ENCODE results near the gene PER3. TPM values are rescaled to one million over a fixed set of nuclear protein-coding genes. Genes with fewer than 3 reads are reported as not detected.

Gene PER3
- total and polyA plus RNA-seq, 2 experiments from 2014 or later: 1.9 to 2.7 TPM

- H3K79me2 ChIP-seq: no peaks in the 10 kb centered on the region
- no peaks in the 10 kb centered on the region for H3K4me1 ChIP-seq (ENCODE audit: insufficient read depth)
- no peak overlapping the region for H3K27ac ChIP-seq
- H3K9me3 ChIP-seq (ENCODE audit: low read depth): no peaks in the 10 kb centered on the region
- no peaks in the 10 kb centered on the region for H3K36me3 ChIP-seq (replicated peaks; ENCODE audit: insufficient read depth, low read depth)
- 87% methylated on average over 11 of the region's 11 CpGs for WGBS (ENCODE audit: low lambda C conversion rate, missing lambda C conversion rate)
- TF ChIP-seq, protein P1, sequence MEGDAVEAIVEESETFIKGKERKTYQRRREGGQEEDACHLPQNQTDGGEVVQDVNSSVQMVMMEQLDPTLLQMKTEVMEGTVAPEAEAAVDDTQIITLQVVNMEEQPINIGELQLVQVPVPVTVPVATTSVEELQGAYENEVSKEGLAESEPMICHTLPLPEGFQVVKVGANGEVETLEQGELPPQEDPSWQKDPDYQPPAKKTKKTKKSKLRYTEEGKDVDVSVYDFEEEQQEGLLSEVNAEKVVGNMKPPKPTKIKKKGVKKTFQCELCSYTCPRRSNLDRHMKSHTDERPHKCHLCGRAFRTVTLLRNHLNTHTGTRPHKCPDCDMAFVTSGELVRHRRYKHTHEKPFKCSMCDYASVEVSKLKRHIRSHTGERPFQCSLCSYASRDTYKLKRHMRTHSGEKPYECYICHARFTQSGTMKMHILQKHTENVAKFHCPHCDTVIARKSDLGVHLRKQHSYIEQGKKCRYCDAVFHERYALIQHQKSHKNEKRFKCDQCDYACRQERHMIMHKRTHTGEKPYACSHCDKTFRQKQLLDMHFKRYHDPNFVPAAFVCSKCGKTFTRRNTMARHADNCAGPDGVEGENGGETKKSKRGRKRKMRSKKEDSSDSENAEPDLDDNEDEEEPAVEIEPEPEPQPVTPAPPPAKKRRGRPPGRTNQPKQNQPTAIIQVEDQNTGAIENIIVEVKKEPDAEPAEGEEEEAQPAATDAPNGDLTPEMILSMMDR (IDR thresholded peaks at IDR 0.05; ENCODE audit: poor library complexity): no peak
- TF ChIP-seq EZH2 (IDR thresholded peaks at IDR 0.05; ENCODE audit: borderline replicate concordance): no peak
- no peak for TF ChIP-seq EZH2phosphoT487 (IDR thresholded peaks at IDR 0.05; ENCODE audit: low read depth, severe bottlenecking, unreplicated experiment)
- no peaks in the 10 kb centered on the region for H3K27me3 ChIP-seq
- no peaks in the 10 kb centered on the region for H4K20me1 ChIP-seq (ENCODE audit: insufficient read depth, poor library complexity, severe bottlenecking)
- H3K4me2 ChIP-seq: no peak overlapping the region
- H2AFZ ChIP-seq: no peak overlapping the region
- H3K9me2 ChIP-seq (replicated peaks; ENCODE audit: insufficient read depth): no peaks in the 10 kb centered on the region
- no peak for DNase-seq (ENCODE audit: low spot score)
- H3K4me3 ChIP-seq: no peak overlapping the region
Observed at GRCh38 chr1:7873801-7874795, 90.0 kb downstream of the PER3 start.

GRCh38 chr1:7878027-7878426 lies 93.9 kb downstream of the PER3 start:
- H2AFZ ChIP-seq: no peak overlapping the region
- no peak for DNase-seq (ENCODE audit: low spot score)
- no peaks in the 10 kb centered on the region for H3K9me3 ChIP-seq (ENCODE audit: low read depth)
- H3K27ac ChIP-seq: no peak overlapping the region
- no peaks in the 10 kb centered on the region for H3K79me2 ChIP-seq
- H4K20me1 ChIP-seq (ENCODE audit: insufficient read depth, poor library complexity, severe bottlenecking): no peaks in the 10 kb centered on the region
- WGBS (ENCODE audit: low lambda C conversion rate, missing lambda C conversion rate): 52% methylated on average over 1 of the region's 1 CpG
- H3K9me2 ChIP-seq (replicated peaks; ENCODE audit: insufficient read depth): no peaks in the 10 kb centered on the region
- no peaks in the 10 kb centered on the region for H3K4me1 ChIP-seq (ENCODE audit: insufficient read depth)
- TF ChIP-seq, protein P1 (IDR thresholded peaks at IDR 0.05; ENCODE audit: poor library complexity): no peak
- TF ChIP-seq EZH2phosphoT487 (IDR thresholded peaks at IDR 0.05; ENCODE audit: low read depth, severe bottlenecking, unreplicated experiment) (no peak), EZH2 (IDR thresholded peaks at IDR 0.05; ENCODE audit: borderline replicate concordance) (no peak)
- H3K36me3 ChIP-seq (replicated peaks; ENCODE audit: insufficient read depth, low read depth): no peaks in the 10 kb centered on the region
- no peak overlapping the region for H3K4me3 ChIP-seq
- no peaks in the 10 kb centered on the region for H3K27me3 ChIP-seq
- no peak overlapping the region for H3K4me2 ChIP-seq

- no peaks in the 10 kb centered on the region for H3K9me3 ChIP-seq (ENCODE audit: low read depth)
- no peaks in the 10 kb centered on the region for H3K27me3 ChIP-seq
- H3K9me2 ChIP-seq (replicated peaks; ENCODE audit: insufficient read depth): no peaks in the 10 kb centered on the region
- H3K4me3 ChIP-seq: no peak overlapping the region
- no peak overlapping the region for H3K27ac ChIP-seq
- no peaks in the 10 kb centered on the region for H3K79me2 ChIP-seq
- no peak for DNase-seq (ENCODE audit: low spot score)
- TF ChIP-seq EZH2phosphoT487 (IDR thresholded peaks at IDR 0.05; ENCODE audit: low read depth, severe bottlenecking, unreplicated experiment): no peak
- TF ChIP-seq, protein P1 (IDR thresholded peaks at IDR 0.05; ENCODE audit: poor library complexity): no peak
- TF ChIP-seq EZH2 (IDR thresholded peaks at IDR 0.05; ENCODE audit: borderline replicate concordance): no peak
- H2AFZ ChIP-seq: no peak overlapping the region
- H3K4me2 ChIP-seq: no peak overlapping the region
- no peaks in the 10 kb centered on the region for H4K20me1 ChIP-seq (ENCODE audit: insufficient read depth, poor library complexity, severe bottlenecking)
- H3K4me1 ChIP-seq (ENCODE audit: insufficient read depth): no peaks in the 10 kb centered on the region
- no peaks in the 10 kb centered on the region for H3K36me3 ChIP-seq (replicated peaks; ENCODE audit: insufficient read depth, low read depth)
- 91% methylated on average over 3 of the region's 3 CpGs for WGBS (ENCODE audit: low lambda C conversion rate, missing lambda C conversion rate)
Observed at GRCh38 chr1:7879228-7879627, 95.1 kb downstream of the PER3 start.
